CMK (cell line): ENCODE results near the gene PBX1.

Experiments
- DNase-seq: peaks from one replicate; pipeline ENCODE4 v3.0.0-alpha.2; 2010; ENCODE audit warnings: low read depth

PBX1 gene

DNA sequence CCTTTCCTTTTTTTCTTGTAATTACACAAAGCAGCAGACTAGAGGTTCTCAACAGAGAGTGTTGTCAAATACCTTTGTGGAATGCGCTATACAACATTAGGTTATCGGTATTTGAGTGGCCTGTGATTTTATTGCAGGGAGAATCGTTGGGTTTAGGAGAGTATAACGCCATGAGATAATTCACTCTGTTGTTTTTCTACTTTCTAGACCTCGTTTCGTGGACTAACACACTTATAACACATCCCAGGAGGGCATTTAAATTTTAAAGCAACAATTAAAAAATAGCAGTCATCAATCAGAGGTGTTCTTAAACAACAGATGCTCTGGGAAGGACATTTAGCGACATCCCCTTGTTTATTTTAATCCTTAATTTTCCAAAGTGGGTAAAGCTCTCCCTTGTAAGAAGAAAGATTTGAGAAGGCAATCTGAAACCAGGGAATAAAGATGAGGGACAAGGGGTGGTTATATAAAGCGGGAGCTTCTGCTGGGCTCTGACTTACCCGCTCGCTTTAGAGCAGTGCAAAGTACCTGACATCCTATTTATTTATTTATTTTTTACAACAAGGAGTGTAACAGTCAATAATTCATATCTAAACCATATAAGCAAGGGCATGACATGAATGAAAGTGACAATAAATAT is 4.9 kb downstream of the PBX1 start:
- DNase-seq, result no peak

GRCh38 chr1:164564378-164564777 is 5.4 kb downstream of the PBX1 start:
- no peak for DNase-seq

DNA sequence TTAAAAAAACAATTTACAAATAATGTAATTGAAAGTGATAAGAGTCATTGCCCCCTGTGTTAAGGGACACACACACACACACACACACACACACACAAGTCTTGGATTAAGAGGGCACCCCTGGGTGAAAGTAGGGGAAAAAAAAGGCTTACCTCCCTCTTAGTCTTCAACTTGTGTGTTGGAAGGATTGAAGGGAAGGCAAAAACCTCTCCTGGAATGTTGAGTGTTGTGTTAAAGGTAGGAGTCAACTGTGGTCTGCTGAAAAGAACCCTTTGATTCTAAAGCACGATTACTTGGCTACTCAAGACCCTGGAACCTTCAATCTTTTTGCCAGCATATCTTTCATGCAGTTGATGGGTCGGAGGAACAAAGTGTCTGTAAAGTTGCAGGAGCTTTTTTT is 6.4 kb downstream of the PBX1 start:
- DNase-seq, result no peak

- DNase-seq, result no peak
Observed at GRCh38 chr1:164567774-164568173, 8.8 kb downstream of the PBX1 start.

GRCh38 chr1:164569241-164569640 is 10.3 kb downstream of the PBX1 start:
- no peak for DNase-seq

GRCh38 chr1:164569866-164570265 is 10.9 kb downstream of the PBX1 start:
- DNase-seq, result no peak

DNA sequence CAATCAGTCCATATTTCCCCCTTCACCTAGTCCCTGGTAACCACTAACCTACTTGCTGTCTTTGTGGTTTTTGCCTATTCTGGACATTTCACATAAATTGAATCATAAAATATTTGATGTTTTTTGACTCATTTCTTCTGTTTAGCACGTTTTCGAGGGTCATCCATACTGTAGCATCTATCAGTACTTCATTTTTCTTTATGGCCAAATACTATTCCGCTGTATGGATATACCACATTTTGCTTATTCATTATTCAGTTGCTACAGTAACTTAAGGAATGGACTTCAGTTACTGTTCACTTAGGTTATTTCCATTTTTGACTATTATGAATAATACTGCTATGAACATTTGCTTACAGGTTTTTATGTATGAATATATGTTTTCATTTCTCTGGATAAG is 12.3 kb downstream of the PBX1 start:
- DNase-seq, result no peak

GRCh38 chr1:164575356-164575886 is 16.4 kb downstream of the PBX1 start:
- no peak for DNase-seq

GRCh38 chr1:164576291-164577271 is 17.6 kb downstream of the PBX1 start:
- no peak for DNase-seq

DNA sequence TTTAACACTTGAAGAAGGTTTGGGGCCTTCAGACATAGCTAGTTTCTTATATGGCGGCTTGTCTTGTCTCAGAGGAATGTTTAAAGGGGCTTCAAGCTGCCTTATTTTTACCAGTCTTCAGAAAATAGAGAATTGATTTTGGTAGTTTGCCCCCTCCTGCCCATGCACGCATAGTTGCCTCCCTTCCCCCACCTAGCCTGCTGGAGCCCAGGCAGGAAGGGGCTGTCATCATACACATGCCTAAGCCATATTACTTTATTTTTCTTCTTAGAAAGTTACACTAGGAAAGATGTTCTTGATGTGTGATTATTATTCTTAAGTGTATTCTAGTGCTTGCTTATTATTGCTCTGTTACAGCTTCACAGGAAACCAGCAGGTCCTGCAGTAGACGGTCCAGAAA is 18.3 kb downstream of the PBX1 start:
- no peak for DNase-seq

DNA sequence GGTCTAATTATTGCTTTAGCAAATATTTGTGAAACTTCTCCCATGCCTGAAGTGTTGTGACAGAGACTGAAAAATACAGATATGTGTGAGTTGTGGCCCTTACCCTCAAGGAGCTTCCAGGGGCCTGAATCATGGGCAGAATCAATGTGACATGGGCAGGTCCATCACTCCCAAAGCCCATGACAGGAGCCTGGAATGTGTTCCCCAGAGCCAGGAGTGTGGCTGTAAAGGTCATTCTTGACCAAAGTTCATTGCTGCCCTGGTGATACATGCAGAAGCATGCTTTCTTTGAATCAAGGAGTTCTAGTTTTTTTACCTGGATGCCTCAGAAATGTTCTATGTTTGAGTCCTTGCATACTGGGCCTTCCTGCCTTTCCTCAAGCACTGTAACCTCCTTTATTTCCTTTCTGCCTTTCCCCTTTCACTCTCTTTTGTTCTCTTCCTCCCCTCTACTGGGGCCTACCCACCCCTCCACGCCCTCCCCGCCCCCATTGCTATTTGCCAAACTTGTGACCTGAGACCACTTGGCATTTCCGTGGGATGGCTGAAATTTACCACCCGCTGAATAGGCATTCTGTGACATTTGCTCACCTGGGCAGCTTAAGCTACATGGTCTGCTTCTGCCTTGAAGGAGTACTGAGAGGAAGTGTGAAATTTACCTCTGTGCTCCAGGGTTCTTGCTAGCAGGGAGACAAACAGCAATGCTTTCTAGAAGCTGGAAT is 19.7 kb downstream of the PBX1 start:
- no peak for DNase-seq

DNA sequence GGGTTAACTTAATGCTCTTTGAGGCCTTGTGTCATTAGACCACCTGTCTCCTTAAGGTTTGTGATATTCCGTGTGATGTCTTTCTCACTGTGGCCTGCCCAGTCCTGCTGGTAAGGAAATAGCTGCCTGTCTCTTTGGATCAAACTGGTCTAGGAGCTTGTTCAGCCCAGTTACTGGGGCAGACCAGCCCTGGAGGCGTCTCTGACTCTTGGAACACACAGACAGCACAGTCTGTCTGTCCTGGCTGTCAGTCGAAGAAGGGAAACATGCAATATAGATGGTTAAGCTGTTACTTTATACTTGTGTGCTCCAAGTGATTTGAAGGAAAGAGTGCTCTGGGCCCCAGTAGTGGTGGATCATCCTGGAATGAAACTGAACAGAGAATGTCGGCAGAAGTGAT is 20.4 kb downstream of the PBX1 start:
- DNase-seq, result no peak

GRCh38 chr1:164581762-164582161 is 22.8 kb downstream of the PBX1 start:
- DNase-seq, result no peak

DNA sequence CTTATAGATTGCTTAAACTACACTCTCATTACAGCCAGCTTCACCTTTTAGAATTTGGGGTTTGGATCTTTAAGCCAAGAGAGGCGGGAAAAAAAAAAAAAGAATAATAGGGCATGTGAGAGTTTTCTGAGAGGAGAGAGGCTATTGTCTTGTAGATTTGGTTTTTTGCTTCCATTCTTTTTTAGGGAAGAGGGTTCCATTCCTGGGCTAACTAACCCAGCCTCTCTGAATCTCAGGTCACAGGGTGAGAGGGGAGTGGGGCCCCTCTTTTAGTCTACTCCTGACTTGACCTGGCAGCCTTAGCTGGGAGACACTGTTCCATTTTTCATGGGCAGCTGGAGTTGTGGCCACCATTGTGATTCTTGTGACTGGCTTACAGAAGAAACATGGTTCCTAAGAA is 24.2 kb downstream of the PBX1 start:
- no peak for DNase-seq

DNA sequence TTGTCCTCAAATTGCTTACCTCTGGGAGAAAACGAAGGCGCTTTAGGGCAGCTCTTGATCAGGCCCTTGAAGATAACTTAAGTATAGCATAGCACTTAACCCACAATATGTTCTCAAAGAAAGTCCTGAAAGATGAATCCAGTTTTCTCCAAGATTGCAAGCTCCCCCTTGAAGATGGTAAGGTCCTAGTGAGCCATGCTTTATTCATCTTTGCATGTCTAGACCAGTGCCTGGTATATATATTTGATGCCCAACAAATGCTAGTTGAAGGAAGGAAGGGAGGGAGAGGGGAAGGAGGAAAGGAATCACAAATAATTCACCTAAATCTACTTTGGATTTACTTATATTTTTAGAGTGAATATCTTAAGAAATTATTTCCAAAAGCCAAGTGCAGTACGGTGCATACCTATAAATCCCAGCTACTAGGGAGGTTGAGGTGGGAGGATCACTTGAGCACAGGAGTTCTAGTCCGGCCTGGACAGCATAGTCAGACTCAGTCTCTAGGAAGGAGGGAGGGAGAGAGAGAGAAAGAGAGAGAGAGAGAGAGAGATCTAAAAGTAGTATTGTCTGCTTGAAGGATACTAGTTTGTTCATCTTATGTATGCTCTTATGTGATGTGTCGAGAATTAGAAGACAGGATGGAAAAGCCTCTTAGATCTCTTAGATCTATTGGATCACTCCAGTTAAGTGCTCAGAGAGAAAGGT is 25.0 kb downstream of the PBX1 start:
- DNase-seq, result no peak

- DNase-seq, result no peak
Observed at GRCh38 chr1:164586591-164586990, 27.6 kb downstream of the PBX1 start.

DNA sequence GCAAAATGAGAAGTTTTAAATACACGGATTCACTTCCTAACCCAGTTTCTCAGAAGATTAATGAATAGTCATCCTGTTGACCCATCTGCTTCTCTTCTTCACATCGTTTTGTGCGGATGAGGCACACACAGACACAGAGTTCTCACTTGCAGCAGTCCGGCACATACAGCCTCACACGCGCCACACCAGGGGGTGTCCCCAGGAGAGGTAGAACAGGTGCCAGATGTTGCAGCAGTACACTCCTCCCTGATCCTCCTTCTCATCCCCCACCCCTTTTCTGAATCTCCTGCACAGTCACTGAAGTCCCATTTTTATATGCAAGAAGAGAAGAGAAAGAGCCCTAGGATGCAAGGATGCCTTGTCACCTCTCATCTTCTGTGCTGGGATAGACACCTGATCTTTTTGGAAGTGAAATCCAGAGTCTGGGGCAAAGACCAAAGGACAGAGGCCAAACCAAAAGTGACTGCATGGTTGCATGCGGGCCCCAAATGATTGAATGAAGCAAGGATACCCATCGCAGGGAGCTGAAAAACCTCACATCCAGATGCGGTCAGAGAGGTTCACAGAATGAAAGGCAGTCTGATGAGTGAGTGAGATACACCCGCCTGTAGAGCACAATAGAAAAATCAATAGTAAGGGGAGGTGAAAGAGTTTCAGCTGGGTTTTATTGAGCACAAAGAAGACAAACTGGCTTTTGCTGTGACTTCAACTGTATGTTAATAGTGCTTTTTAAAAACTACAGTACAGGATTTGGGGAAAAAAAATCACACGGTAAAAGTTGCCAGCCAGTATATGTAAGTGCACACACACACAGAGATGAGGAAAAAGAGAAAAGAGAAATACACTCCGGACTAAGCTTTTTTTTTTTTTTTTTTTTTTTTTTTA is 28.9 kb downstream of the PBX1 start:
- DNase-seq, result no peak

DNA sequence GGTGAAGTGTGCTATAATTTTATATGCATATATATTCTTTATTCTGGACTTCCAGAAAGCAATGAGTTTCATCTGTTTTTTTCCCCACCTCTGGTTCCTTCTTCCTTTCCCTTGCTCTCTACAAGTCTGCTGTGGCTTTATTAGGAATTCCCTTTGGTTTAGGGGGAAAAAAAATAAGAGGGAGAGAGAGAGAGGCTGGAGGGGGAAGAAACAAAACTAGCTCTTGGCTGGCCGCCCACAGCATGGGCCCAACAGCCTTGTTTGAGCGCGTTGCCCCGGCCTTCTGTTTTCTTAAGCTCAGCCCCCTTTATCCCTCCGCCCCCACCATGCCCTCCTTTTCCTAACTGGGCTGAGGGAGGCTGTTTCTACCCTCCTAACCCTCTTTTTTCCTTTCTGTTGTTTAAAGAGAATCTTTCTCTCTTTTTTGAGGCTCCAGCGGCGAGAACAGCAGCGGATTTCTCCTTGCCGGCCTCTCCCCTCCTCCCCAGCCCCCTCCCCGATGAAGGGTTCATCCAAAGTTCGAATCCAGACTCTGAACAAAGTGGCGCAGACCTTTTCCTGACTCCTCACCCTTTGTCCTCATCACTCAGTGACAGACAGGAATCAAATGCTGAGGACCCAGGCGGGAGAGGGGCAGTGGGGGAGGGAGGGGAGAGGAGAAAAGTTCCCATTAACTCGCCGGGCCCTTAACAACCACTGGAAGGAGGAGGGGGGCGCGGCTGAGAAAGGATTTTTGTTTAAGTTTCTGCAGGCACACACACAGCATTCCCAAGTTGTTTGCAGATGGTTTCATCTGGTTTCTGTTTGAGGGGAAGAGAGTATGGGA is 29.7 kb downstream of the PBX1 start:
- no peak for DNase-seq

- DNase-seq, result no peak
Observed at GRCh38 chr1:164589408-164589807, 30.4 kb downstream of the PBX1 start.

GRCh38 chr1:164589961-164590507 is 31.1 kb downstream of the PBX1 start:
- DNase-seq, result no peak
